ENCODE measurements around the gene INAFM2.

DNA sequence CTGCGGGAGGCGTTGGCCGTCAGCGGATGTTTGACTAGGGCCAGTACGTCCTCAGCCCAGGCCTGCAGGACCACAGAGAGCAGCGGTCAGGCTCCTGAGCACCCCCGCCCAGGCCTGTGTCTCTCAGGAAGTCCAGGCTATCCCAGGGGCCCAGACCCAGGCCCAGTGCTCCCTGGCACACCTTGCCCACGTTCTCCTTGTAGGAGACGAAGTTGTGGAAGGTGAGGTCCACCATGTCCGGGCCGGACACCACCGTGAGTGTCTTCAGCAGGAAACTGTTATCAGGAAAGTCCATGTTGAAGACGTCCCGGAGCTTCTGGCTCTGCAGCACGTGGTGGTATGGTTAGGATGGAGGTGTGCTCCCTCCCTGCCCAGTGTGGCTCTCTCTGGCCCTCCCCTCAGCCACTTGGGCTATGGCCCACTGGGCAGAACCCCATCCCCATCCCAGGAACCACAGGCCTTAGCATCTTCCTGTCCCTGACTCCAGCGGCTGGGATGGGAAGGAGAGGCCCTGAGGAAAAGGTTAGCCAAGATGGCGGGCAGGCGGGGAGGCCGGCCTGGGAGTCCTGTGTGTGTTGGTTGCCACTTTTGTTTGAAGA, 21.1 kb upstream of the INAFM2 start:
- TF ChIP-seq POLR2A (IDR thresholded peaks at IDR 0.05): no peak
- TF ChIP-seq, protein P1, sequence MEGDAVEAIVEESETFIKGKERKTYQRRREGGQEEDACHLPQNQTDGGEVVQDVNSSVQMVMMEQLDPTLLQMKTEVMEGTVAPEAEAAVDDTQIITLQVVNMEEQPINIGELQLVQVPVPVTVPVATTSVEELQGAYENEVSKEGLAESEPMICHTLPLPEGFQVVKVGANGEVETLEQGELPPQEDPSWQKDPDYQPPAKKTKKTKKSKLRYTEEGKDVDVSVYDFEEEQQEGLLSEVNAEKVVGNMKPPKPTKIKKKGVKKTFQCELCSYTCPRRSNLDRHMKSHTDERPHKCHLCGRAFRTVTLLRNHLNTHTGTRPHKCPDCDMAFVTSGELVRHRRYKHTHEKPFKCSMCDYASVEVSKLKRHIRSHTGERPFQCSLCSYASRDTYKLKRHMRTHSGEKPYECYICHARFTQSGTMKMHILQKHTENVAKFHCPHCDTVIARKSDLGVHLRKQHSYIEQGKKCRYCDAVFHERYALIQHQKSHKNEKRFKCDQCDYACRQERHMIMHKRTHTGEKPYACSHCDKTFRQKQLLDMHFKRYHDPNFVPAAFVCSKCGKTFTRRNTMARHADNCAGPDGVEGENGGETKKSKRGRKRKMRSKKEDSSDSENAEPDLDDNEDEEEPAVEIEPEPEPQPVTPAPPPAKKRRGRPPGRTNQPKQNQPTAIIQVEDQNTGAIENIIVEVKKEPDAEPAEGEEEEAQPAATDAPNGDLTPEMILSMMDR (IDR thresholded peaks at IDR 0.05 in 8 of 11, conservative IDR thresholded peaks at IDR 0.05 in 3 of 11): no peak
- TF ChIP-seq POLR2AphosphoS5 (IDR thresholded peaks at IDR 0.05): no peak
